A549 (cell line): Measurements from ENCODE around the gene NRXN2. TPM values are rescaled to one million over a fixed set of nuclear protein-coding genes. Genes with fewer than 3 reads are reported as not detected.

ENCODE experiments used
- ATAC-seq, 2 experiments: fragments of 200-7000 bp in 1 of 2; fragments of >200 bp in 1 of 2; cut with Nextera tagmentation in 1 of 2; cut with Tn5 transposase in 1 of 2; 3 replicates each; pipeline versions ENCODE4 v1.8.0 to v1.9.1; 2018 to 2020; ENCODE audit warnings: mild to moderate bottlenecking in 1 of 2, moderate library complexity in 1 of 2
- CTCF ChIA-PET: fragments of 300-600 bp; sonication (Branson Sonifier 250); formaldehyde crosslinking; extraction: SDS; loops from one replicate; lab custom pipeline; 2021; ENCODE audit warnings: antibody characterized with exemption, inconsistent platforms; lab: Yijun Ruan, JAX
- POLR2A ChIA-PET: fragments of 350-600 bp; formaldehyde crosslinking; extraction: SDS; loops from one replicate; lab custom pipeline; 2021; ENCODE audit warnings: antibody characterized with exemption, inconsistent platforms; lab: Yijun Ruan, JAX
- DNase-seq, 2 experiments: peaks; one replicate each; pipeline versions ENCODE4 v3.0.0 to v3.0.0-alpha.2; 2011 to 2016; ENCODE audit warnings: low read depth in 1 of 2, low spot score in 1 of 2
- FAIRE-seq: peaks from 2 replicates; lab custom pipeline; 2011; peaks lifted over from hg19 to GRCh38; lab: Jason Lieb, UNC
- H3K27ac ChIP-seq, 2 experiments: fragments of >200 bp; sonication (Bioruptor Twin); formaldehyde crosslinking; 3 replicates each; pipeline ENCODE4 v1.5.1; 2016 to 2017
- H3K4me1 ChIP-seq: fragments of >200 bp; sonication (Bioruptor Twin); formaldehyde crosslinking; 3 replicates; pipeline ENCODE4 v1.6.1; 2016
- H3K4me2 ChIP-seq: fragments of >200 bp; sonication (Bioruptor Twin); formaldehyde crosslinking; 3 replicates; pipeline ENCODE4 v1.6.1; 2016
- H3K4me3 ChIP-seq: fragments of >200 bp; sonication (Bioruptor Twin); formaldehyde crosslinking; 3 replicates; pipeline ENCODE4 v1.5.1; 2016
- H3K9me3 ChIP-seq: fragments of >200 bp; sonication (Bioruptor Twin); formaldehyde crosslinking; 3 replicates; pipeline ENCODE4 v1.6.1; 2016
- CEBPB ChIP-seq, 2 experiments: fragments of >200 bp in 1 of 2; sonication (Bioruptor Twin) in 1 of 2; formaldehyde crosslinking in 1 of 2; IDR thresholded peaks; 2 replicates each; pipeline ENCODE4 v1.6.1; 2012 to 2016
- CHD2 ChIP-seq: fragments of 150-350 bp; IDR thresholded peaks from 2 replicates; pipeline ENCODE4 v1.6.1; 2014; ENCODE audit warnings: low read length; ENCODE audit not compliant: partially characterized antibody
- CHD4 ChIP-seq: fragments of 200-600 bp; sonication (generic); IDR thresholded peaks from 2 replicates; pipeline ENCODE4 v1.6.1; 2016; ENCODE audit warnings: antibody characterized with exemption, mild to moderate bottlenecking, borderline replicate concordance
- FOSL2 ChIP-seq, 2 experiments: fragments of 450-650 bp in 1 of 2; fragments of >200 bp in 1 of 2; sonication (Bioruptor Twin) in 1 of 2; formaldehyde crosslinking; IDR thresholded peaks; 2 replicates each; pipeline versions ENCODE4 v1.5.0 to v1.6.1; 2016 to 2020; ENCODE audit warnings: mild to moderate bottlenecking in 1 of 2, moderate library complexity in 1 of 2
- HES2 ChIP-seq: fragments of >200 bp; sonication (Bioruptor Twin); formaldehyde crosslinking; IDR thresholded peaks from 2 replicates; pipeline ENCODE4 v1.6.1; 2016
- HOXB13 ChIP-seq: fragments of 250-450 bp; sonication (Bioruptor Pico); IDR thresholded peaks from 2 replicates; pipeline ENCODE4 v1.5.0; 2020; ENCODE audit warnings: low read depth, mild to moderate bottlenecking, moderate library complexity
- KDM5A ChIP-seq: fragments of 200-600 bp; sonication (generic); IDR thresholded peaks from 2 replicates; pipeline ENCODE4 v1.6.1; 2016; ENCODE audit warnings: antibody characterized with exemption, mild to moderate bottlenecking
- MAFK ChIP-seq: fragments of 450-650 bp; IDR thresholded peaks from 2 replicates; pipeline ENCODE4 v1.6.1; 2014; ENCODE audit not compliant: partially characterized antibody
- NFE2L2 ChIP-seq: fragments of 150-350 bp; conservative IDR thresholded peaks from 2 replicates; pipeline ENCODE4 v1.6.1; 2014; ENCODE audit warnings: low read length
- NPAS2 ChIP-seq: fragments of 250-450 bp; sonication (Bioruptor Pico); IDR thresholded peaks from 2 replicates; pipeline ENCODE4 v1.8.0; 2022; ENCODE audit warnings: mild to moderate bottlenecking, moderate library complexity, borderline replicate concordance
- POLR2AphosphoS2 ChIP-seq: conservative IDR thresholded peaks from 2 replicates; pipeline ENCODE4 v1.6.1; 2012; ENCODE audit warnings: low read length, improper control_type of control experiment, inconsistent platforms
- RAD21 ChIP-seq, 2 experiments: fragments of >200 bp in 1 of 2; sonication (Bioruptor Twin) in 1 of 2; formaldehyde crosslinking in 1 of 2; IDR thresholded peaks in 1 of 2; conservative IDR thresholded peaks in 1 of 2; 2 replicates in 1 of 2; 3 replicates in 1 of 2; pipeline ENCODE4 v1.6.1; 2012 to 2018; ENCODE audit warnings: inconsistent platforms in 1 of 2
- REST ChIP-seq: fragments of 200-600 bp; sonication (generic); IDR thresholded peaks from 2 replicates; pipeline ENCODE4 v1.6.1; 2016; ENCODE audit warnings: antibody characterized with exemption, mild to moderate bottlenecking, moderate library complexity
- whole genome bisulfite sequencing: methylation state at CpG from one replicate; pipeline ENCODE4 v1.1.6; 2017; ENCODE audit errors: missing lambda C conversion rate; 5-methylcytosine and 5-hydroxymethylcytosine counted together
- polyA plus RNA-seq, 4 experiments: library from polyadenylated mRNA; depleted of rRNA in 3 of 4; stranded (reverse); fragments of >200 nt; fragmentation: RNase III in 1 of 4; extraction: RNeasy Plus Mini Kit Qiagen cat#74134 plus additional on column Dnase treatment in 1 of 4; gene quantifications; 2 replicates in 3 of 4; 3 replicates in 1 of 4; pipeline ENCODE4 v1.2.3, GENCODE V29; 2011 to 2017
- TF ChIP-seq, protein P1 (sequence below): IDR thresholded peaks from 2 replicates; pipeline ENCODE4 v1.6.1; 2012
- TF ChIP-seq, protein P2 (sequence below): fragments of >200 bp; sonication (Bioruptor Twin); formaldehyde crosslinking; IDR thresholded peaks from 3 replicates; pipeline ENCODE4 v1.6.1; 2016

NRXN2 gene
- polyA plus RNA-seq, 2 of the 4 experiments (the other 2 are of a cell fraction), result 0.04 TPM; not detected in 1

DNA sequence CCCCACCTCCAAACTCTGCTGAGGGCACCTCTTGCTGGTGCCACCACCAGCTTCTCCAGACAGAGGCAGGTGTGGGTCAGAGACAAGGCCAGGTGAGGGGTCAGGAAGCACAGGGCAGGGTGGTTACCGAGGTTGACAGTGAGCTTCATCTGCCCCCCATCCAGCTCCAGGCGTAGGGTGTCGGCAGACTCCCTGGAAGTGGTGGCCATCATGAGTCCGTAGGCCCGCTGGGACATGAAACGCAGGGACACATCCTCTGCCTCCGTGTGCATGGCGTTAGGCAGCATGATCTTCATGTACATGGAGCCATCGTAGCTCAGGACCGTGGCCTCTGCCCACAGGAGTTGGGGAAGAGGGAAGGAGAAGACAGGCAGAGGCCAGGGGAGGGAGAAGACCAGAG, 62.8 kb downstream of the NRXN2 start (continued):
- TF ChIP-seq, protein P1, sequence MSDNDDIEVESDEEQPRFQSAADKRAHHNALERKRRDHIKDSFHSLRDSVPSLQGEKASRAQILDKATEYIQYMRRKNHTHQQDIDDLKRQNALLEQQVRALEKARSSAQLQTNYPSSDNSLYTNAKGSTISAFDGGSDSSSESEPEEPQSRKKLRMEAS, result no peak
- TF ChIP-seq CHD2, result no peak
- TF ChIP-seq HES2, result no peak

GRCh38 chr11:64659417-64660144, 63.4 kb downstream of the NRXN2 start:
- Histone ChIP-seq H3K27ac (peak overlapping the region; percentile 60 to 67), H3K9me3 (no peaks in the 10 kb centered on the region), H3K4me2 (peak overlapping the region; percentile 54), H3K4me3 (no peak overlapping the region), H3K4me1 (peaks cover 27% of the 10 kb centered on the region)
- ATAC-seq (peak; percentile 42 to 56), FAIRE-seq (no peak), DNase-seq (peak; percentile 64 to 73)
- WGBS, result 53% methylated on average over 9 of the region's 9 CpGs
- CTCF ChIA-PET, result interaction anchor here (0.6 to 19.0 kb wide), 15 partner anchors 8 to 210 kb away, joined by 3 to 175 read pairs (median 4); no protein-coding TSS in a partner anchor
- TF ChIP-seq REST (no peak), NFE2L2 (0 out of 2 replicates have a peak, but pooled peaks have one; percentile 35), POLR2AphosphoS2 (no peak), CHD2 (no peak), MAFK (peak; percentile 66), RAD21 (conservative IDR thresholded peaks at IDR 0.05 in 1 of 2, IDR thresholded peaks at IDR 0.05 in 1 of 2) (0 out of 5 replicates have a peak, but pooled peaks of 1 of the 2 experiments have one; percentile 2), FOSL2 (IDR thresholded peaks at IDR 0.05) (0 out of 2 replicates have a peak, but pooled peaks have one; percentile 5), FOSL2 (CRISPR knock-in tag; IDR thresholded peaks at IDR 0.05) (peak; percentile 55), NPAS2 (CRISPR knock-in tag) (no peak), HOXB13 (CRISPR knock-in tag) (no peak)
- TF ChIP-seq, protein P2, sequence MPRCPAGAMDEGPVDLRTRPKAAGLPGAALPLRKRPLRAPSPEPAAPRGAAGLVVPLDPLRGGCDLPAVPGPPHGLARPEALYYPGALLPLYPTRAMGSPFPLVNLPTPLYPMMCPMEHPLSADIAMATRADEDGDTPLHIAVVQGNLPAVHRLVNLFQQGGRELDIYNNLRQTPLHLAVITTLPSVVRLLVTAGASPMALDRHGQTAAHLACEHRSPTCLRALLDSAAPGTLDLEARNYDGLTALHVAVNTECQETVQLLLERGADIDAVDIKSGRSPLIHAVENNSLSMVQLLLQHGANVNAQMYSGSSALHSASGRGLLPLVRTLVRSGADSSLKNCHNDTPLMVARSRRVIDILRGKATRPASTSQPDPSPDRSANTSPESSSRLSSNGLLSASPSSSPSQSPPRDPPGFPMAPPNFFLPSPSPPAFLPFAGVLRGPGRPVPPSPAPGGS, result no peak
- TF ChIP-seq, protein P1, result peak; percentile 66
- POLR2A ChIA-PET, result no interaction called here

- Histone ChIP-seq H3K9me3 (no peaks in the 10 kb centered on the region), H3K4me2 (no peak overlapping the region), H3K27ac (peak overlapping the region in 1 of 2 experiments; percentile 16; a peak in 1 of 6 replicates), H3K4me1 (peaks cover 27% of the 10 kb centered on the region), H3K4me3 (no peak overlapping the region)
- WGBS, result 88% methylated on average over 2 of the region's 2 CpGs
- TF ChIP-seq KDM5A (no peak), CHD4 (no peak), RAD21 (conservative IDR thresholded peaks at IDR 0.05 in 1 of 2, IDR thresholded peaks at IDR 0.05 in 1 of 2) (no peak), CEBPB (IDR thresholded peaks at IDR 0.05) (no peak), FOSL2 (IDR thresholded peaks at IDR 0.05) (no peak), FOSL2 (CRISPR knock-in tag; IDR thresholded peaks at IDR 0.05) (no peak)
- FAIRE-seq (no peak), ATAC-seq (no peak), DNase-seq (no peak)
- POLR2A ChIA-PET, result no interaction called here
- CTCF ChIA-PET, result interaction anchor here (1.2 to 19.0 kb wide), 5 partner anchors 7 to 209 kb away, joined by 6 to 175 read pairs (median 20); no protein-coding TSS in a partner anchor
Observed at GRCh38 chr11:64658265-64658664, 64.7 kb downstream of the NRXN2 start.
